ENCODE results near the gene EHD4. TPM values are rescaled to one million over a fixed set of nuclear protein-coding genes. Genes with fewer than 3 reads are reported as not detected.

The EHD4 gene
- total RNA-seq, 4 donors from 2014 or later: 10.0 to 25.4 (median 20.3) TPM

DNA sequence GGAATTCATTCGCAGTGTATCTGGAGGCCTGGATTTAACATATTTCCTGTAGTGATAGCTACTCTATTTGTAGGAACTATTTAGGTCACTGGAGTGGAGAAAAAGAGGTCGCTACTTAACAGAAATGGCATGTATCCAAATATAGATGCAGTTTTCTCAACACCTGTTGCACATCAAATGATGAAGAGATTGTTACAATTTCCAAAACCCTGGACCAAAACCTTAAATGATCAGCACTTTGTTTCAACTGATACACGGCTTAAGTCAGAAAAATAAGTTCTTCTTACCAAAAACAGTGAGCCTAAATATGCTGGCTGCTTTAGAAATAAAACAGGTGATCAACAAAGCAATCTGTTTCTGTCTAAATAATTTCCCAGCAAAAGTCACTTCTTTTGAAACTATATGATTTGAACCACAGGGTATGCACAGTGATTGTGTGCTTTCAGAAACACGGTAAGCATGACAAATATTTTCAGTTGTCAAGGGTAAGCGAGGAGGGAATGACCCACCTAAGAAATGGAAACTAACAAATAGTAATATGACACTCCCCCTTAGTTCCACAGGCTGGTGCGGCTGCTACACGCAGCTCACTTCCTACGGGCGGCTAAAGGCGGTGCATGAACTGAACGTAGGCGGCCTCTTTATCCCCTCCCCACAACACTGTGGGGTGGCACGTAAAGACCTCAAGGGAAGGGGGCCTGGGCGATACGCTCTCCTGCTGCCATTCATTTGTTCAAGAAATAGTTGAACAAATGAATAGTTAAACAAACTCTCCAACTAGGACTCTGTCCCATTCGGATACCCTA, 1.1 kb downstream of the EHD4 start:
- no peaks in the 10 kb centered on the region for H3K27me3 ChIP-seq
- ATAC-seq: peak; percentile 28
- no peak for TF ChIP-seq EP300 (IDR thresholded peaks at IDR 0.05)
- peak; percentile 37 to 38 for TF ChIP-seq POLR2A (IDR thresholded peaks at IDR 0.05)
- TF ChIP-seq, protein P1, sequence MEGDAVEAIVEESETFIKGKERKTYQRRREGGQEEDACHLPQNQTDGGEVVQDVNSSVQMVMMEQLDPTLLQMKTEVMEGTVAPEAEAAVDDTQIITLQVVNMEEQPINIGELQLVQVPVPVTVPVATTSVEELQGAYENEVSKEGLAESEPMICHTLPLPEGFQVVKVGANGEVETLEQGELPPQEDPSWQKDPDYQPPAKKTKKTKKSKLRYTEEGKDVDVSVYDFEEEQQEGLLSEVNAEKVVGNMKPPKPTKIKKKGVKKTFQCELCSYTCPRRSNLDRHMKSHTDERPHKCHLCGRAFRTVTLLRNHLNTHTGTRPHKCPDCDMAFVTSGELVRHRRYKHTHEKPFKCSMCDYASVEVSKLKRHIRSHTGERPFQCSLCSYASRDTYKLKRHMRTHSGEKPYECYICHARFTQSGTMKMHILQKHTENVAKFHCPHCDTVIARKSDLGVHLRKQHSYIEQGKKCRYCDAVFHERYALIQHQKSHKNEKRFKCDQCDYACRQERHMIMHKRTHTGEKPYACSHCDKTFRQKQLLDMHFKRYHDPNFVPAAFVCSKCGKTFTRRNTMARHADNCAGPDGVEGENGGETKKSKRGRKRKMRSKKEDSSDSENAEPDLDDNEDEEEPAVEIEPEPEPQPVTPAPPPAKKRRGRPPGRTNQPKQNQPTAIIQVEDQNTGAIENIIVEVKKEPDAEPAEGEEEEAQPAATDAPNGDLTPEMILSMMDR (IDR thresholded peaks at IDR 0.05): peak in 2 of 4 experiments; percentile 19 to 30
- TF ChIP-seq POLR2AphosphoS5 (IDR thresholded peaks at IDR 0.05): peak; percentile 52
- H3K27ac ChIP-seq: peak overlapping the region; percentile 48 to 92 (median 88)
- H3K9me3 ChIP-seq: no peaks in the 10 kb centered on the region
- H3K36me3 ChIP-seq: no peaks in the 10 kb centered on the region
- WGBS, 2 donors (ENCODE audit: low coverage in 1 of 2): 10 to 13% methylated on average over 12 to 15 of the region's 16 CpGs
- H3K4me1 ChIP-seq: peaks cover 0 to 51% (median 0%) of the 10 kb centered on the region in 3 donors
- peak overlapping the region; percentile 75 to 79 for H3K4me3 ChIP-seq

DNA sequence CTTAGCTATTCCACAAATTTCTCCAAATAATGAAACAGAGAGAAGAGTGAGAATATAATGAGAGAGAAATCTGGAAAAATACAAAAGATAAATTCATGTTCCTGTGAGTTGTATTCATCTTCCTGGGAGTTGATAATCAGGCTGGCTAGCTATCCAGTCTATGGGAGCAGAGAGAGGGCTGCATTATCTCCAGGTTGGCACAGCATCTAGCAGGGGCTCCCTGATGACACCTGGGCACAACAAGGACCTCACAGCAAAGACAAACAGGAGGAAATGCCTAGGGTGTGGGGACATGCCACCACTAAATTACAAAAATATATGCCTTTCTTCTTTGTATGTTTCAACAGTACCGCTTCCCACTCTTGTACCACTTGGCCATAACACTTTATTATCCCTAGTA, 1.9 kb downstream of the EHD4 start:
- no peaks in the 10 kb centered on the region for H3K27me3 ChIP-seq
- H3K36me3 ChIP-seq: no peaks in the 10 kb centered on the region
- peak overlapping the region in 3 of 4 donors; percentile 84 to 92 (median 91) for H3K27ac ChIP-seq
- H3K4me3 ChIP-seq: peak overlapping the region in 1 of 2 donors; percentile 75
- 91 to 100% methylated on average over 1 of the region's 1 CpG for WGBS, 2 donors (ENCODE audit: low coverage in 1 of 2)
- H3K4me1 ChIP-seq: peaks cover 0 to 59% (median 0%) of the 10 kb centered on the region in 3 donors
- H3K9me3 ChIP-seq: no peaks in the 10 kb centered on the region
- ATAC-seq: no peak
- TF ChIP-seq POLR2AphosphoS5 (IDR thresholded peaks at IDR 0.05): no peak
- TF ChIP-seq, protein P1 (IDR thresholded peaks at IDR 0.05): no peak
- no peak for TF ChIP-seq POLR2A (IDR thresholded peaks at IDR 0.05)

DNA sequence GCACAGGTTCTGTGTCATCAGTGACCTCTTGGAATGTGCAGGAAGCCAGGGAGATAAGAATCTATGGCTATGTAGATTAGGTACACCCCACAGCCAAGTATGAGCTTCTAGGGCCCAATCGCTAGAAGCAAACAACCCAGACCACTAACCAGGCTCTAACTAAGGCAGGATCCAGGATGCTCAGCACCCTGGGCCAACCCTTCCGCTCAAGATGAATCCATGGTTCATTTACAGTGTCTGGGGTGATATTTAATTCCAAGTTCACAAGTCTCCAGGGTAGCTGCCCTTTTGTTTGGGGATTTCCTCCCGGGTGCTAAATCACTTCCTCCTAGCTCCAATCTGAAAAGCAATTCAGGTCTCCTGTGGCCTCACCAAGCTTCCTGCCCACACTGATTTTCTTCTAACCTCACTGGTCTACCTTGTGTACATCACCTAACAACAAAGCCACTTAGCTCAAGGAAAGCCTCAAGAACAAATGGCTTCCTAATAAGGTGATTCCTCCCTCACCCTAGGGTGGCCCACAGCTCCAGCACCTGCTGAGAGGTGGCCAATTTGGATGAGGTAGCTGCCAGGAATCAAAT, 2.4 kb downstream of the EHD4 start:
- no peak for ATAC-seq
- H3K27ac ChIP-seq: peak overlapping the region in 3 of 4 donors; percentile 84 to 92 (median 91)
- TF ChIP-seq EP300 (IDR thresholded peaks at IDR 0.05): no peak
- TF ChIP-seq, protein P1 (IDR thresholded peaks at IDR 0.05): no peak
- WGBS, 2 donors (ENCODE audit: low coverage in 1 of 2): 62 to 100% methylated on average over 2 of the region's 3 CpGs
- H3K36me3 ChIP-seq: no peaks in the 10 kb centered on the region
- H3K27me3 ChIP-seq: no peaks in the 10 kb centered on the region
- no peaks in the 10 kb centered on the region for H3K9me3 ChIP-seq
- peak overlapping the region in 1 of 2 donors; percentile 75 for H3K4me3 ChIP-seq
- H3K4me1 ChIP-seq: peaks cover 0 to 60% (median 0%) of the 10 kb centered on the region in 3 donors

DNA sequence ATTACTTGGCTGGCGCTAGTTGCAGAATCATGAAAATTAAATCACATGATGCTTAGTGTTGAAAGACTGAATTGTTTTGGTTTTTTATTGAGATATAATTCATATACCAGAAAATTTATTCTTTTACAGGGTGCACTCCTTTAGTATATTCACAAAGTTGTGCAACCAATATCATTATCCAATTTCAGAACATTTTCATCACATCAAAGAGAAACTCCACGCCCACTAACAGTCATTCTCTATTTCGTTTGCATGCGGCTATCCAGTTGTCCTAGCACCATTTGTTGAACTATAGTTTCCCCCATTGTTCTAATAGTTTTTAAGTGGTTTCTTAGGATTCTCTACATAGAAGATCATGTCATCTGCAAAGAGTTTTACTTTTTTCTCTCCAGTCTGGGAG, 3.7 kb downstream of the EHD4 start:
- Histone ChIP-seq H3K9me3 (no peaks in the 10 kb centered on the region), H3K4me1 (peaks cover 0 to 60% (median 0%) of the 10 kb centered on the region in 3 donors), H3K4me3 (no peak overlapping the region), H3K27ac (peak overlapping the region in 2 of 4 donors; percentile 84 to 92), H3K27me3 (no peaks in the 10 kb centered on the region), H3K36me3 (no peaks in the 10 kb centered on the region)
- 94 to 95% methylated on average over 4 of the region's 4 CpGs for WGBS, 2 donors (ENCODE audit: low coverage in 1 of 2)
- no peak for TF ChIP-seq POLR2A (IDR thresholded peaks at IDR 0.05)
- TF ChIP-seq, protein P1 (IDR thresholded peaks at IDR 0.05): no peak
- TF ChIP-seq EP300 (IDR thresholded peaks at IDR 0.05): no peak
- TF ChIP-seq POLR2AphosphoS5 (IDR thresholded peaks at IDR 0.05): no peak
- ATAC-seq: no peak

Measured in gastroesophageal sphincter (tissue), 4 donors.